Smooth muscle cell of the brain vasculature (primary cell): Measurements from ENCODE around the gene KCNQ4.

Source experiments
- DNase-seq: peaks from one replicate; pipeline ENCODE4 v3.0.0-alpha.2; 2012; ENCODE audit warnings: low read depth, low spot score

Gene KCNQ4

GRCh38 chr1:40777224-40777970, 6.2 kb upstream of the KCNQ4 start:
- DNase-seq, result no peak

DNA sequence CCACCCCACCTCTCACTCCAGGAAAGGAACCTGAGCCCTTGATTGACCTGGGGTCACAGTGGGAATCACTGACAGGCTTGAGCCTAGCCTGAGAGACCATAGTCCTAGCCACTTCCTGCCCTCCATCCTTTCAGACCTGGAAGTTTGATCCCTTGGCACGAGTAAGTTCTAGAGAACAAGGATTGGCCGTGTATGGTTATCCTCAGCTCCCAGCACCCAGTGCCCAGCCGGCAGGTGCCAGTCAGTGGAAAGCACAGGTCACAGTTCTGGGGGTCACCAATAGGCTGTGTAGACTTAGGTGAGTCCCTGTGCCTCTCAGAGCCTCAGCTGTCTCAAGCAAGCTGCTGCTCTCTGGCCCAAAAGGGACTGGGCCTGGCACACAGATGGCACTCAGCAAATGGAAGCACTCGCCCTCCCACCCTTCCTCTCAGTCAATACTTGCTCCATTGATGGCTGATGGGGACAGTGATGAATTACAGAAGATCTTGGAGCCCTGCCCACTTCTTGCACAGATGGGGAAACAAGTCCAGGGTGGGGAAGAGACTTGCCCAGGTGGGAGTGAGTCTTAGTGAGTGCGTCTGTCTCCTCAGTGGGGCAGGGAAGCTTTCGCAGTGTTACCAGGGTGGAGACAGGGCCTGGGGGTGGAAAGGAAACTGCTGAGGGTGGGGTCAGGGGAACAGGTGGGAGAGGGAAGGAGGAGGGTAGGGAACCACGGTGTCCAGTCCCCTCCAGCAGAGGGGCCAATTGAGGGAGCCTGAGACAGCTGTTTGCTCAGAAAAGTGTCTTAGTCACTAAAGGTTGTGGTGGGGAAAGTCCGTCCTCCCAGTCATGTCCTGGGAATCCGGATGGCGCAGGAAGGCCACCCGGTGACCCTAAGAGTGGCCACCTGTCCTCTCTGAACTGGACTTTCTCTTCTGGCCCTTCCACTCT, 2.6 kb upstream of the KCNQ4 start:
- DNase-seq, result no peak

GRCh38 chr1:40781608-40781971, 2.0 kb upstream of the KCNQ4 start:
- no peak for DNase-seq

DNA sequence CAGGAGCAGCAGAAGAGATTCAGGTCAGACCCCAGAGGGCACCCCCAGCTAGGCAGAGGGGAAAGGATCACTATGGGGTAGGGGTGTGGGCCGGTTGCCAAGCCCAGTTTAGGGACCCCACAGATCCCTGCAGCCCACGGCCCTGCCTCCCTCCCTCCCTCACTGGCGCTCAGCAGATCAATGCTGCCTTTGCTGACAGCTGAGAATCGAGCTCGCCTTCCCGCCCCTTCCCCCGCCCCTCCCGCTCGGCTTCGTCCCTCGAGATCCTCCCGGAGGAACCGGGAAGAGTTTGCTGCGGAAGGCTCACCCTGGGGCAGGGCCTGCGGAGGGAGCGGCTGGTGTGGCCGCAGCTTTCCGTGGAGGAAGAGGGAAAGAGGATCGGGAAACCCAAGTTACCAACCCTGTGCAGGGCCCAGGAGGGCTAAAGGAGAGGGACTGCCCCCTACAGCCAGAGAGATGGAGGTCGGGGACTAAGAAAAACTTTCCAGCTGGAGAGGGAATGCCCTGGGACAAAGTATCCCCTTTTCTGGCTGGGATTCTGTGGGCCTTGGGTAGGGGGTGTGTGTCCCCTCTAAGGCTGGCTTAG, 1.1 kb upstream of the KCNQ4 start:
- DNase-seq, result no peak

DNA sequence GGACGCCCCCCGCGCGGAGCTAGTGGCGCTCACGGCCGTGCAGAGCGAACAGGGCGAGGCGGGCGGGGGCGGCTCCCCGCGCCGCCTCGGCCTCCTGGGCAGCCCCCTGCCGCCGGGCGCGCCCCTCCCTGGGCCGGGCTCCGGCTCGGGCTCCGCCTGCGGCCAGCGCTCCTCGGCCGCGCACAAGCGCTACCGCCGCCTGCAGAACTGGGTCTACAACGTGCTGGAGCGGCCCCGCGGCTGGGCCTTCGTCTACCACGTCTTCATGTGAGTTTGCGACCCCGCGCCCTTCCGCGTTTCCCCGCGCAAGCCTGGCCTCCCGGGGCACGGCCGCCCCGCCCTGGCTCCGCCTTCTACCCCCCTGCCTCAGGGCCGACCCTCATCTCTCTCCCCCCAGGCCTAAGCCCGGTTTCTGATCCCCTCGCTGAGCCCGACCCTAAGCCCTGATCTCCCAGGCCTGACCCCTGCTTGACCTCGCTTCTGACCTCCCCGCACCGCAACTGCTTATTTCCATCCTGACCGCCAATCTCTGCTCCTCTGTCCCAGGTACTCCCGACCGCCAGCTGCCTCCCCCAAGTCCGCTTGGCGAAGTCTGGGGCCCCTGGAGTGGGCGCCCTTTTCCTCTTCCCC, 669 bp downstream of the KCNQ4 start:
- no peak for DNase-seq

GRCh38 chr1:40784771-40785151, 1.2 kb downstream of the KCNQ4 start:
- DNase-seq, result no peak

DNA sequence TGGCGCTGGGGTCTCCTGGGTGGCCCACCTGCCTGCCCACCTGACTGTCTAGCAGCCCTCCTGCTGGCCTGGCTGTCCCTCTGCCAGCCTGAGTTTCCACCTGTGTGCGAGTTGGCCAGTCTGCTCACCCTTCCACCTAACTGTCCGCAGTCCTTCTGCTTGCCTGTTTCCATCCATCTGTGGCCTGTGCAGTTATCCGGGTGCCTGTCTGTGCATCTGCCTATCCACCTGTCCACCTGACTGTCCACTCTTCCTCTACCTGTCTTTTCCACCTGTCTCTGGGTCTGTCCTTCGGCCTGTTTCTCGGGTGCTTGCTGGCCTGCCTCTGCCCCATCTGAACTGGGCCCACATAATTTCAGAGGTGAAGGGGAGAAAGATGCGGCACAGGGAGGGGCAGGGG, 1.9 kb downstream of the KCNQ4 start:
- no peak for DNase-seq

DNA sequence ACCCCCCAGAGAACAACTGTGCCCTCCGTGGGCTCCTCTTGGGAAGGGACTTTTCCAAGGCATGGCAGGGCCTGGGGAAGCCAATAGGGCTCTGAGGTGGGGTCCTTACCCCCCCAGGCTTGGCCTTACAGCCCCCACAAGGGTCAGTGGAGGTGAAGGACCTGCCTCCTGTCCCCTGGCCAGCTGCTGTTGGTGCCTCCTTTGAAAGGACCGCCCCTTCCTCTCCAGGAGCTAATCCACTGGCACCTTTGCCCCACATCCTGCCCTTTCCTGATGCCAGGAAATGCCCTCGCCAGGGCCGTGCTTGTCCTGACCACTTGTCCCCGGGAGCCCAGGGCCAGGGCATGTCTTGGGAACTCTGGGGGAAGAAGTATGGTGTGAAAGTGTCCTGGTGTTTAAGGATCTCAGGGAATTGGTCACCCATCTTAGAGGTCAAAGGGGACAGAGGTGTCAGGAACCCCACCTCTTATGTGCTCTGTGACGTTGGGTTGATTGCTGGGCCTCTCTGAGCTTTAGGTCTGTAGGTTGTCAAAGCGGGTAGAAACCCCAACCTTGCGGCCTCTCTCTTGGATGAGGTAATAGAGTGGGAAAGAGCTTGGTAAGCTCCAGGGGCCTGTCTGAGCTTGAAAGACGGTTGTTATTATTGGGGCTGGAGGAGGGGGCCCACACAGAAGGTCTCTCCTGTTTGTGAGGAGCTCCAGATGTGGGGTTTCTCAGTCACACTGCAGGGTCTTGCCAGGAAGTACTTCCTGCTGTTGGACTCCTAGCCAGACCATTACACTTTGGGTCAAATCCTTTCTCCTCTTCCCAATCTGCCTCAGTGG, 2.8 kb downstream of the KCNQ4 start:
- no peak for DNase-seq

DNA sequence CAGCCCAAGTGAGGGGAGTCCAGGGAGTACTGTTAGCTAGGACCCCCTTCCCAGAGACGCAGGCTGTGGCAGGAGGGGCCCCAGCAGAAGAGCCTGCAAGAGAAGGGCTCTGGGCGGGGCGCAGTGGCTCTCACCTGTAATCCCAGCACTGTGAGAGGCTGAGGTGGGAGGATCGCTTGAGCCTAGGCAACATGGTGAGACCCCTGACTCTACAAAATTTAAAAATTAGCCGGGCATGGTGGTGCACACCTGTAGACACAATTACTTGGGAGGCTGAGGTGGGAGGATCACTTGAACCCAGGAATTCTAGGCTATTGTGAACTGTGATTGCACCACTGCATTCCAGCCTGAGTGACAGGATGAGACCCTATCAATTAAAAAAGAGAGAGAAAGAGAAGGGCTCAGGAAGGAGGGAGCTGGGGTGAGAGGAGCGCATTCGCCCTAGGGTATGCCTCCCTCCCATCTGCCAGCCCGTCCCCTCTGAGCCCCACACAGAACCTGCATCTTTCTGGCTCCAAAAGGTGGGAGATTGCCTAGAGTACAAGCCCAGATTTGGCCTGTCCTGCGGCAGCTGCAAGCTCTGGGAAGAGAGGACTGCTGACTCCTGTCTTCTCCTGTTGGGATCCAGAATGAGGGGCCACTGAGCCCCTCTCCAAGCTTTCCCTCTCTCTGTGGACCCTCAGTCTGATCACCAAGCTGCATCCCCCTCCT, 3.6 kb downstream of the KCNQ4 start:
- DNase-seq, result no peak

- DNase-seq, result no peak
Observed at GRCh38 chr1:40787737-40788560, 4.4 kb downstream of the KCNQ4 start.

DNA sequence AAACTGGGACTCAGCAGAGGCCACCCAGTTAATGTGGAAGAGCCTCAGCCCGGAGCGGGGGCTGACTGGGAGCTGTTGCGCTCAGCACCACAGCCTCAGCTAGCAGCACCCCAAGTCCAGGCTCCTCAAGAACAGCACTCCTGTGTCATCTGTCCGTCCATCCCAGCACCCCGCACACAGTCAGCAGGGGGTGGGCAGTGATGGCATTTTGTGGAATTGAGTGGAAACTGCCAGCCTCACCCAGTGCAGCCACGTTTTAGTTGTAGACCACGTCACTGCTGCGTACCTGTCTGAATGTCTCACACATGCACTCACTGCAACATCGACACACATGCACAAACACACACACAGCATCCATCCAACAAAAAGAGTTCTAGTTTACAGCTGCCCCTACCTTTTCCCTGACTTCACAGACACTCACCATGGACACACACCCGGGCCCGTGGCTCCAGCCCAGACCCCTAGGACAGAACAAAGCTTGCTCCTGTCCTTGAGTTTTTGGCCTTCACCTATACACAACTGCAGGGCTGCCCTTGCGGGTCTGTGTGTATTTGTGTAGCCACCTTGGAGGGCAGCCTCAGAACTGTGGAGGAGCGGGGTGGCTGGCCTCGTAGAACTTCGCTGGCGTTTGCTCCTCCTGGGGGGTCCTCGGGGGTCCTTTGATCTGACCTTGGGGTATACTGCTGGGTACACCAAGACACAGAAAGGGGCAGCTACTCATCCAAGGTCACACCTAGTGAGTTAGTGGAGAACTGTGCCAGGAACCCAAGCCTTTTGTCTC, 5.2 kb downstream of the KCNQ4 start:
- no peak for DNase-seq

GRCh38 chr1:40789342-40789598, 5.7 kb downstream of the KCNQ4 start:
- DNase-seq, result no peak

DNA sequence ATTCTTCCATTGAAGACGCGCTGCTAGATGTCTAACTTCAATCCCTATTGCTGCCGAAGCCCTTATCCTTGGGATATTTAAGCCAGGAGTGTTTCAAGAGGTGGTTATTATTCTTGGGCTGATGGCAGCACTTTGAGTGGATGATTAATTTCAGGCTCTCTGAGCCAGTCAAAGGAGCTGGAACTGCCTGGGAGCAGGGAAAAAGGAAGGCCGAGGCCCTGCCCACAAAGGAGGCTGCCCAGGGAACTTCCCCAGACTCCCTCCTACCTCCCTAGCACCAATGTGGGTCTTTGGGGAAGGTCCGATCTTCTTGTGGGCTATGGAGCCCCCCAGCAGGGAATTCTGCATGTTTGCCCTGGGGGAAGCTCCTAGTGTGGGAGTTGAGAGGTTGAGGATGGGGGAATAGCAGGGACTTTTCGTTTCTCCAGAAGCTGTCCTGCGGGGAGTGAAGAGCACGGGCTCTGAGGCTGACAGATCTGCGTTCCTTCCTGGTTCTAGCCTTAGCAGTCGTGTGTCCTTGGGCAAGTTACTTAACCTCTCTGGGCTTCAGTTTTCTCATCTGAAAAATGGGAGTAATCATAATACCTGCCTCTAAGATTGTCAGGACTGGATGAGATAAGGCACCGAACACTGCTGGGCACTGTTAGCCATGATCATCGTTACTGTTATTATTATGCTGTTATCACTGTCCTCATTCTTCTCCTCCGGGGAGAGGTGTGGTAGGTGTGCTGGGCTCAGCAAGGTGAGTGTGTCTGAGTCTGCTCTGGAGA, 6.3 kb downstream of the KCNQ4 start:
- no peak for DNase-seq

GRCh38 chr1:40792036-40792435, 8.4 kb downstream of the KCNQ4 start:
- DNase-seq, result no peak

GRCh38 chr1:40793617-40794016, 10.0 kb downstream of the KCNQ4 start:
- no peak for DNase-seq

DNA sequence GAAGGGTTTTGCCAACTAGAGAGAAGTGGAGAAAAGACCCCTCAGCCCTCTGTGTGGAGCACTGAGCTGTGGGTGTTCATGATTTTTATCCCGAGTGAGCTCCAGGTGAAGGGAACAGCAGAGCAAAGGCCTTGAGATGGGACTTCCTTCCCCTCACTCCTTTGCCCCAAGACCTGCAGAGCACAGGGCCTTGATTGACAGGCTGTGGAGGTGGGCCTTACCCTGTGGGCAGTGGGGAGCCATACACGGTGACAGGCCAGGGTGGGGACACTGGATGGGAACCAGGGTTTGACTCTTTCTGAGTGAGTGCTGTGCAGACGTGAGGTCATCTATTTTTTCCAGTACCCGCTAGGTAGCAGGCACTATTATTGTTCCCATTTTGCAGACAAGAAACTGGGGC, 10.5 kb downstream of the KCNQ4 start:
- DNase-seq, result no peak

GRCh38 chr1:40794974-40795715, 11.6 kb downstream of the KCNQ4 start:
- DNase-seq, result no peak
